Memory B cell (primary cell): ENCODE data around the gene SEMA6D.
A peak's percentile ranks its signal among the peaks of the same experiment; 100 is the strongest.

Experiments
- ATAC-seq: fragments of 150-1000 bp; cut with Tn5 transposase; 2 replicates; pipeline ENCODE4 v1.10.0; 2021; ENCODE audit warnings: low read depth, mild to moderate bottlenecking, moderate library complexity
- DNase-seq, 2 donors: peaks; one replicate each; pipeline ENCODE4 v3.0.0; 2022; ENCODE audit warnings: low spot score in 2 of 2
- H3K27ac Mint-ChIP-seq: one replicate; pipeline ENCODE4 v1.8.0; 2022; ENCODE audit warnings: mild to moderate bottlenecking, moderate library complexity, mixed read lengths
- H3K27me3 Mint-ChIP-seq: one replicate; pipeline ENCODE4 v1.8.0; 2022; ENCODE audit warnings: mixed read lengths
- H3K36me3 Mint-ChIP-seq: one replicate; pipeline ENCODE4 v1.8.0; 2022; ENCODE audit warnings: mild to moderate bottlenecking, mixed read lengths
- H3K4me1 Mint-ChIP-seq: one replicate; pipeline ENCODE4 v1.8.0; 2022; ENCODE audit warnings: mixed read lengths
- H3K4me3 Mint-ChIP-seq: one replicate; pipeline ENCODE4 v1.8.0; 2022; ENCODE audit warnings: mild to moderate bottlenecking, moderate library complexity, mixed read lengths
- H3K9me3 Mint-ChIP-seq: one replicate; pipeline ENCODE4 v1.8.0; 2022; ENCODE audit warnings: mixed read lengths

The SEMA6D gene, protein sequence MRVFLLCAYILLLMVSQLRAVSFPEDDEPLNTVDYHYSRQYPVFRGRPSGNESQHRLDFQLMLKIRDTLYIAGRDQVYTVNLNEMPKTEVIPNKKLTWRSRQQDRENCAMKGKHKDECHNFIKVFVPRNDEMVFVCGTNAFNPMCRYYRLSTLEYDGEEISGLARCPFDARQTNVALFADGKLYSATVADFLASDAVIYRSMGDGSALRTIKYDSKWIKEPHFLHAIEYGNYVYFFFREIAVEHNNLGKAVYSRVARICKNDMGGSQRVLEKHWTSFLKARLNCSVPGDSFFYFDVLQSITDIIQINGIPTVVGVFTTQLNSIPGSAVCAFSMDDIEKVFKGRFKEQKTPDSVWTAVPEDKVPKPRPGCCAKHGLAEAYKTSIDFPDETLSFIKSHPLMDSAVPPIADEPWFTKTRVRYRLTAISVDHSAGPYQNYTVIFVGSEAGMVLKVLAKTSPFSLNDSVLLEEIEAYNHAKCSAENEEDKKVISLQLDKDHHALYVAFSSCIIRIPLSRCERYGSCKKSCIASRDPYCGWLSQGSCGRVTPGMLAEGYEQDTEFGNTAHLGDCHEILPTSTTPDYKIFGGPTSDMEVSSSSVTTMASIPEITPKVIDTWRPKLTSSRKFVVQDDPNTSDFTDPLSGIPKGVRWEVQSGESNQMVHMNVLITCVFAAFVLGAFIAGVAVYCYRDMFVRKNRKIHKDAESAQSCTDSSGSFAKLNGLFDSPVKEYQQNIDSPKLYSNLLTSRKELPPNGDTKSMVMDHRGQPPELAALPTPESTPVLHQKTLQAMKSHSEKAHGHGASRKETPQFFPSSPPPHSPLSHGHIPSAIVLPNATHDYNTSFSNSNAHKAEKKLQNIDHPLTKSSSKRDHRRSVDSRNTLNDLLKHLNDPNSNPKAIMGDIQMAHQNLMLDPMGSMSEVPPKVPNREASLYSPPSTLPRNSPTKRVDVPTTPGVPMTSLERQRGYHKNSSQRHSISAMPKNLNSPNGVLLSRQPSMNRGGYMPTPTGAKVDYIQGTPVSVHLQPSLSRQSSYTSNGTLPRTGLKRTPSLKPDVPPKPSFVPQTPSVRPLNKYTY

DNA sequence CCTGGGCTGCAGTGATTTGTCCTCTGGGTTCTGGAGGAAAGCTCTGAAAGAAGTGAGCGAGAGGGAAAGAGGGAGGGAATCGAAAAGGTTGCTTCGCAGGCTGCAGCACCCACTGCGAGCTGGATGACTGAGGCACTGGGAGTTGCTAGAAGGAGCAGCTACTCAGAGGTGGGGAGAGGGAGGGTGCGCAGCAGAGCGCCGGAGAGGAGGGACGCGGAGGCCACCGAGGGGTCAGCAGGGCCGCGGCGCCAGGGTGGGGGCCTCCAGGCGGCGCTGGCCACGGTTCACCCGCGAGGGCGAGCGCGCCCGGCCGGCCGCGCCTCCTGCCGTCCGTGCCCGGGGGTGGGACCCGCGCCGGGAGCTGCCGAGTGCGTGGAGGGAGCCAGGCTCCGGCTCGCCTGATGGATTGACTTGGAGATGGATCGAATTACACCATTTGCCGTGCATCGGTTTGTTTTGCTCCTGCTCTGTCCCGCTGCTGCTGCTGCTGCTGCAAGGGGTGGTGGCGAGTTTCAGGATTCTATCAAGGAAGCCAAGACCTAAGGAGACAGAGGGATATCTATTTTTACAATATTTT lies at the start of gene SEMA6D:
SEMA6D (plus strand) TSS at position 470 of the 577 bp plus-strand sequence. CDS start 42,294 bp downstream, outside the sequence.
- DNase-seq: no peak

DNA sequence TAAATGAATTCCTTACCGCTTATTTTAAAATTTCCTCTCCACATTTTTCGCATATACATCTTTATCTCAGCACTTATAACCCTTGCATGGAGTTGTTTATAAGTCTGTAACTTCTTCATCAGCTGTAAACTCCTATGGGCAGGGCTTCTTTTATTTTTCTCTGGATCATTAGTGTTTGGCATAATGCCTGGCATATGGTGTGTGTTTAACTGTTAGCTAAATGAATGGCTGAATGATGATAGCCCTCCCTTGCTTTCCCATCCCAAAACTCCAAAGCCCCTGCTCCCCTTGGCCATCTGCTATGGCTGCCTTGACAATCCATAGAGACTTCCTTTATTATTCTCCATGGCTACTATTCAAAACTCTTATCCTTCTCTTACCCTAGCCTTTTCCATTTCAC lies 48.1 kb upstream of the SEMA6D start:
- DNase-seq: no peak
- Mint-ChIP-seq H3K36me3 (no peaks in the 10 kb centered on the region), H3K27me3 (peaks cover 2% of the 10 kb centered on the region), H3K4me3 (no peak overlapping the region), H3K9me3 (no peaks in the 10 kb centered on the region), H3K27ac (no peak overlapping the region), H3K4me1 (no peaks in the 10 kb centered on the region)
- ATAC-seq: no peak

More for the DNA sequence above, at the start of gene SEMA6D:
- no peak for ATAC-seq
- H3K27ac Mint-ChIP-seq: no peak within 1 kb of the TSS
- peaks cover 2% of the 10 kb centered on the region for H3K36me3 Mint-ChIP-seq
- H3K4me1 Mint-ChIP-seq: peaks cover 6% of the 10 kb centered on the region
- peaks cover 2% of the 10 kb centered on the region for H3K9me3 Mint-ChIP-seq
- H3K27me3 Mint-ChIP-seq: peaks cover 20% of the 10 kb centered on the region
- peak within 1 kb of the TSS; percentile 24 for H3K4me3 Mint-ChIP-seq

DNA sequence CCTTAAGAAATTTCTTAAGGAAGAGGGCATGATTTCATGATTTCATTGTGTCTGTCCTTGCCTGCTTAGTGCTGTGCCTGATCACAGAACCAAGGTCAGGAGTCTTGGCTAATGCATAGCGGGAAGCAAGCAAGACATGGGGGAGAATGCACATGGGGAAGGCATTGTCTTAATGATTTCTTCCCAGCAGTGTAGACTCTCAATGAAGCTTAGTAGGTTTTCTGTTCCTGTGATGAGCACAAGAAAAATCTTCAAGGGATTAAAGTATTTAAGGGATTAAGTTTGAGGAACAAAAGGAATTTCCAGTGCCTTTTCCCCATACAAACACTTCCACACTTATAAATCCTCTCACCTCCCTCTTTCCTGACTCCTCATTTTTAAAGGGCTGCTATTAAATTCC lies 46.9 kb upstream of the SEMA6D start:
- Mint-ChIP-seq H3K4me3 (no peak overlapping the region), H3K4me1 (no peaks in the 10 kb centered on the region), H3K36me3 (no peaks in the 10 kb centered on the region), H3K27me3 (peaks cover 2% of the 10 kb centered on the region), H3K27ac (no peak overlapping the region), H3K9me3 (no peaks in the 10 kb centered on the region)
- ATAC-seq: no peak
- no peak for DNase-seq

DNA sequence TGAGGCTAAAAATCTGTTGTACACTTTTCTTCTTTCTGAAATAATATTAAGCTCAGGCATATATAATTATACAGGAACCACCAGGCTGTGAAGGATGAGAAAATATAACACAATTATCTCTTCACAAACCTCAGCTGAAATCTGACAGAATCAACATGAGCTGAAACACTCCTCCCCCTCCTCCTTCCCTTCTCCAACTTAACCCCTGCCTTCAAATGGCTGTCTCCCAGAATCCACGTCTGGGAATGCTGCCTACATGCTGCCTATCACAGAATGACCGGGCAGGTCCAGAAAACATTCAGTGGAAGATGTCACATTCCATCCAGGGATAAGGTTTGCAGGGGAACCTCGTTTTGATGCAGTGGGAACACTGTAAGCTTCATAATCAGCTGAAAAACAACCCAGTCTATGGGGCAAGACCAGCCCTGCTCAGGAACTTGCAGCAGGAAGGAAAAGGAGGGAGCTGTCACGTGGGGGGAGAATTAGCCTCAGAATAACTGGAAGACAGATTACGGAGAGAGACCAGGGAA lies 44.0 kb upstream of the SEMA6D start:
- Mint-ChIP-seq H3K36me3 (no peaks in the 10 kb centered on the region), H3K27ac (no peak overlapping the region), H3K27me3 (peaks cover 1% of the 10 kb centered on the region), H3K4me3 (no peak overlapping the region), H3K4me1 (no peaks in the 10 kb centered on the region), H3K9me3 (no peaks in the 10 kb centered on the region)
- DNase-seq (no peak), ATAC-seq (no peak)

DNA sequence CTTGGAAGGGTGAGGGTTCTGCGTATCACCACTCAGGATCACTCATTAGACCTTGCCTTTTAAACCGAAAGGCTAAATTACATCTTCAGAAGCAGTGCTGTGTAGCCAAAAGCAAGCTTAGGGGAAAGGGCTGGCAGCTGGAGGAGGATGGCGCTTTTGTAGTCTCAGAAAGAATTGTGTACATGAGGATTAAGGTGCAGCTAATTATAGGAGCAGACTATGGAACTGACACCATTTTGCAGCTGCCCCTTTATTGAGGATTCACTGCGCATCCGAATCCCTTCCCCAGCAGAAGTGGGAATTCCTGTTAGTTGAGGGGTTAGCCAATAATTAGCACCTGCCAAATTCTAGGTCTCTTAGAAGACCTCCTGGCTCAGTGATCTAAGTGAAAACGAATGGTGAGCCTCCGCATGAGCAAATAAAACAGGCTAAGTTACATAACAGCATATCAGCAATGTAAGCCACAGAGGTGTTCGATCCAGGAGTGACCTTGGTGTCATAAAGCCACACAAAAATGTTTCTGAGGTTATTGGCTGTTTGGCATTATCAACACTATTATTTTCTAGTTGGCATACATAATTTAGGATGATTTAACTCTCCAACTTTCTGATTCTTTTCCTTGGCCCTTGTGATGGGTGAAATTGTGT lies 42.6 kb upstream of the SEMA6D start:
- Mint-ChIP-seq H3K9me3 (no peaks in the 10 kb centered on the region), H3K4me1 (no peaks in the 10 kb centered on the region), H3K36me3 (no peaks in the 10 kb centered on the region), H3K4me3 (no peak overlapping the region), H3K27ac (no peak overlapping the region), H3K27me3 (peaks cover 1% of the 10 kb centered on the region)
- no peak for DNase-seq
- no peak for ATAC-seq

DNA sequence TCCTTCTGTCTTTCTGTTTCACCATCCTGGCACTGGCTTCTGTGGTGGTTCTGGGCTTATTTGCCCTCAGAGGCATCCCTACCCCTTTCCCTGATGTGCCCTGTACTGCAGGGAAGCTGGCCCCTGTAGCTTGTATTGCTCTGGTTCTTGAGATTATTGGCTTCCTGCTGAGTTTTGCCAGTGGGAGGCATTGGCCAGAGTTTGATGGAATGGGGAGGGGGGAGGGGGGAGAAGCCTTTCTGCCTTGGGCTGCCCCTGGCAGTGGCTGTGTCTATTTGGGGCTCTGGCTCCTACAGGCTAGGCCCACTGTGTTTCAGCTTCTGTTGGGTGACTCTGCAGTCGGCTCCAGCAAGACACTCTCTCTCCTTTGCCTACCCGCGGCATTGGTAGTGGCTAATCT lies 41.6 kb upstream of the SEMA6D start:
- Mint-ChIP-seq H3K9me3 (no peaks in the 10 kb centered on the region), H3K4me1 (no peaks in the 10 kb centered on the region), H3K27ac (no peak overlapping the region), H3K4me3 (no peak overlapping the region), H3K36me3 (no peaks in the 10 kb centered on the region), H3K27me3 (peaks cover 1% of the 10 kb centered on the region)
- DNase-seq (no peak), ATAC-seq (no peak)

DNA sequence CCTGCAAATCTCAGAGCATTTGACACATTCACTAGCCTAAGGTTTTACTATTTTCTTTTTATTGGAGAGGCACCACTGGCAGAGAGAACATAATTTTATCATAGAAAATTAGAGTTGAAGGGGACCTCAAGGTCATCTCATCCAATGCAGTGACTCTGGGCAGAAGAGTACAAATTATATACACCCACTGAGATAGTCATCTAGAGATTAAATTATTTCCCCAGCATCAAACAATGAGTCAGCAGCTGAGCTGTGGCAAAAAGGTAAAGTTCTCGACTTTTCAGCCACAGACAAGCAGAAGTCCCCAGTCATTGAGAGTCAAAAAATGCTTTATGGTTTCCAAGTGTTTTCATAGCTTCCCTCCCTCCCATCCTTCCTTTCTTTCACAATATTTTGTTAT lies 39.3 kb upstream of the SEMA6D start:
- DNase-seq: no peak
- H3K27ac Mint-ChIP-seq: no peak overlapping the region
- H3K27me3 Mint-ChIP-seq: peaks cover 1% of the 10 kb centered on the region
- no peaks in the 10 kb centered on the region for H3K4me1 Mint-ChIP-seq
- H3K4me3 Mint-ChIP-seq: no peak overlapping the region
- no peak for ATAC-seq
- no peaks in the 10 kb centered on the region for H3K36me3 Mint-ChIP-seq
- H3K9me3 Mint-ChIP-seq: no peaks in the 10 kb centered on the region

DNA sequence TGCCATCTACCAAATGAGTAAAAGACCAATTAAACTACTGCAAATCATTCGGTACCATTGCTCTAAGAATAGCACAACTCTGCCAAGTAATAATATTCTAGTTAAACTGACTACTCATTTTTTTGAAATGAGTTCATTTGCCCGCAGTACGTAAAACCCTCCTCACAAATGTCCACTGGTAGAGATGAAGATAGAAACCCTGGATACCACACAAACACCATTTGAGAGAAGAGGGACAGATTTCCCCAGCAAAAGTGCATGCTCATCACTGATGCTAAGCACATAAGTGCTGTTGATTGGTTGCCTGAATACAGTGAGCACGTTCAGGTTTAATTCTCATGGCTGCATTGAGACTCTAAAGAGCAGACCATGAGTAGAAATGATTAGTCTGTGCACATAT lies 34.6 kb upstream of the SEMA6D start:
- H3K9me3 Mint-ChIP-seq: no peaks in the 10 kb centered on the region
- no peaks in the 10 kb centered on the region for H3K36me3 Mint-ChIP-seq
- H3K27me3 Mint-ChIP-seq: peaks cover 2% of the 10 kb centered on the region
- DNase-seq: no peak
- no peak for ATAC-seq
- H3K4me1 Mint-ChIP-seq: no peaks in the 10 kb centered on the region
- no peak overlapping the region for H3K4me3 Mint-ChIP-seq
- no peak overlapping the region for H3K27ac Mint-ChIP-seq

DNA sequence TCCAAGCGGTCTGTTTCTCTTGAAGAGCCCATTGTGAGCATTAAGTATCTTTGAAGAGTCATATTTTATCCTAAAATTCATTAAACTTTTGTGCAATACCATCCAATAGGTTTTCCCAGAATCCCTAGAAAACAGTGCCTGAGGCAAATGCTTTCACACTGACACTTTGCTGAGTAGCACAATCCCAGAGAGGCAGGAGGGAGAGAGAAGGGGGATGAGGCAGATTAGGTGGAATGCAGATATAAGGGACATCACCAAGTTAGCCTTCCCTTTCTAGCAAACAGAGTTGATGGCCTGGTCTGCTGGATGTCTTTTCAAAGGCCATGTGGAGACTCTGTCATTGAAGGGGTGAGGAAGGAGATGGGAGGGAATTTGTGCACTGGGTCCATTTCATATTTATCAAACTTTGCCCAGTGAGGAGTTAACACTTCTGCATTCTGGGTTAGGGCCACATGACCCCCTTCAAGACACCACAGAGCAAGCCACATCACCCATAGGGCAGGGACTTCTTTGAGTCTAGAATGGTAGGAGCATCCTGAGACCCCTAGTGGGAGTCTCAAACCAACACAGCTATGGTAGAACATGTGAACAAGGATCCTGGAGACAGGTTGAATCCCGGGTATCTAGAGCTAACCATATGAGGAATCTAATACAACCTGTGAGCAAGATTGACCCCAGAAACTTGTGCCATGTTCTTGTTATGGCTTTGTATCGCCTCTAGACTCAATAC lies 32.0 kb upstream of the SEMA6D start:
- H3K4me1 Mint-ChIP-seq: no peaks in the 10 kb centered on the region
- no peaks in the 10 kb centered on the region for H3K9me3 Mint-ChIP-seq

DNA sequence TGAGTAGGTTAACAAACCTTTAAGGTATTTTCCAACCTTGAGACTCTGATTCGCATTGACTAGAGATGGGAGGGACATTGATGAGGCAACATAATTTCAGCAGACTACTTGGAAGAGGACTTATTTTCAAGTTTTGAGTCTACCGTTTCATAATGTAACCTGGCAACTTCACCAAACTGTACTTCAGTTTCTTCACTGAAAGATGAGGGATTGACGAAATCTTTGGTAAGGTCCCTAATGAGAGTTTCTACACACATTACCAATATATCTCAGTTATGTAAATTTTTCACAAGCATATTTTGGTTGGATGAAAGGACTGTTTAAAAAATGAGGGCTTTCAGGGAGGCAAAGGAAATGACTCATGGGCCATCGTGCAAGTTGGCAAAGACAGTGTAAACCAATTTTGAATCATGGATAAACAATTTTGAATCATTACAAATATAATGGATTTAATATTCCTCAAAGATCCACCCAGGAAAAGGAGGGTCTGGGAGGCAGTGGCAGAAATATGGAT lies 28.7 kb upstream of the SEMA6D start:
- no peaks in the 10 kb centered on the region for H3K36me3 Mint-ChIP-seq
- no peak for DNase-seq
- H3K9me3 Mint-ChIP-seq: no peaks in the 10 kb centered on the region
- no peak overlapping the region for H3K4me3 Mint-ChIP-seq
- peaks cover 2% of the 10 kb centered on the region for H3K27me3 Mint-ChIP-seq
- no peak overlapping the region for H3K27ac Mint-ChIP-seq
- H3K4me1 Mint-ChIP-seq: no peaks in the 10 kb centered on the region
- no peak for ATAC-seq

More for the DNA sequence above, 32.0 kb upstream of the SEMA6D start:
- no peak for ATAC-seq
- Mint-ChIP-seq H3K27ac (no peak overlapping the region), H3K4me3 (no peak overlapping the region), H3K36me3 (no peaks in the 10 kb centered on the region), H3K27me3 (peaks cover 2% of the 10 kb centered on the region)
- DNase-seq: no peak

DNA sequence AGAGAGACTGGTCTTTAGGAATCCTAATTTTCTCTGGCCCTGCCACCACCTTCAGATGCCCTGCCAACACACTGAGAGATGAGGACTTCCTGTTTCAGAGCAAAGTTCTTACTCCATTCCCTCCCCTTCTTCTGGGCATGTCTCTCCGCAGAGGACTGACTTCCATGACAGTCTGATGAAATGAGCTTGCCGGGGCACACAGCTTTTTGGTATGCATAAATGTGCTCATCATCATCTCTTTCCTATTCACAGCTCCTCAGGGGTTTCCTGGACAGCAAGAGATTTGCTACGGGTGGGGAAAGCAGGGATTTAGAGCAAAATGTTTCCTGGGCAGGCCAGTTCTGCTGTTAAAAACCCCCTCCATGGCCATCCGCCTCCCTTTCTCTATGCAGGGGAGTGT lies 27.6 kb upstream of the SEMA6D start:
- no peaks in the 10 kb centered on the region for H3K36me3 Mint-ChIP-seq
- H3K27ac Mint-ChIP-seq: no peak overlapping the region

DNA sequence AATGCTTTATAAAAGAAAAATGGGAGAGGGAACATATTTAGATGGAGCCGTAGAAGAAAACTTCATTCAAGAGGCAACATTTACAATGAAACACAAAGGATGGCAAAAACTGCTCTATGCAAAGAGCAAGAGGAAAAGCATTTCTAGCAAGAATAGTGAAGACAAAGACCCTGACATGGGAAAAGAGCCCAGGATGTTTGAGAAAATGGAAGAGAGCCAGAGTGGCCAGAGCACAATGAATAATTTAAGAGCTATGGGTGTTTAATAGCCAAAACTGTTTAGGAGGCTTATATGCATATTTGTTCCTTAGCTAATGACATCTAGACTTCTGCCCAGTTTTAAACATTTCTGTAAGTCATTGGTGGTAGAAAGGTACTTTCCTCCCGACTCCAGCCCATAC lies 25.4 kb upstream of the SEMA6D start:
- Mint-ChIP-seq H3K4me3 (no peak overlapping the region), H3K27me3 (no peaks in the 10 kb centered on the region), H3K27ac (no peak overlapping the region), H3K4me1 (no peaks in the 10 kb centered on the region), H3K9me3 (no peaks in the 10 kb centered on the region), H3K36me3 (no peaks in the 10 kb centered on the region)
- ATAC-seq (no peak), DNase-seq (no peak)

More for the DNA sequence above, 27.6 kb upstream of the SEMA6D start:
- no peaks in the 10 kb centered on the region for H3K4me1 Mint-ChIP-seq
- no peak overlapping the region for H3K4me3 Mint-ChIP-seq
- peaks cover 2% of the 10 kb centered on the region for H3K27me3 Mint-ChIP-seq
- H3K9me3 Mint-ChIP-seq: no peaks in the 10 kb centered on the region
- DNase-seq (no peak), ATAC-seq (no peak)

DNA sequence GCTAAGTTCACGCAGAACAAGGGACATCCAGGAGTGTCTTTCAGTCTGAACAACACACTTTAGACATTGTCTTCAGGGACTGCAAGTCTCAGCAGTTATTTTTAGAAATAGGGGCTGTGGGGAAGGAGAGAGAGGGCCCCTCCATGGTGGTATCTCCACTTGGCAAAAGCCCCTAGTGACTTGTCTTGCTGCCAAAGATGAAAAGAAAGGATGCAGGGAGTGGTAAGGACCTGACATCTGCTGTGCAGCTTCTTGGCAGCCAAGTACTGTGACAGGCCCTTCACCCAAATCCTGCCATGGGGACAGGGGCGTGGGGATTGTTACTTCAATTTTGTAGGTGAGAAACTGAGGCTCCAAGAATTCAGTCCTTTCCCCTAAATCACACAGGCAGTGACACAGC lies 21.0 kb upstream of the SEMA6D start:
- Mint-ChIP-seq H3K4me1 (no peaks in the 10 kb centered on the region), H3K36me3 (no peaks in the 10 kb centered on the region), H3K27ac (no peak overlapping the region), H3K4me3 (no peak overlapping the region), H3K27me3 (no peaks in the 10 kb centered on the region), H3K9me3 (no peaks in the 10 kb centered on the region)
- ATAC-seq: no peak
- DNase-seq: no peak
